K562 (cell line): ENCODE data around the gene GREB1. TPM values are rescaled to one million over a fixed set of nuclear protein-coding genes. Genes with fewer than 3 reads are reported as not detected.

Experiments used
- ATAC-seq: fragments of 200-7000 bp; cut with Tn5 transposase; 3 replicates; pipeline ENCODE4 v1.9.1; 2020; ENCODE audit warnings: moderate library complexity
- BruUV-seq: library from RNA; stranded (reverse); fragments of 400-500 nt; replicated peaks from 2 replicates; lab custom pipeline; 2021; lab: Mats Ljungman, UMichigan
- CTCF ChIA-PET: fragments of 300-600 bp; formaldehyde crosslinking; extraction: SDS; loops from one replicate; lab custom pipeline; 2021; ENCODE audit warnings: low intra/inter-chr PET ratio; lab: Yijun Ruan, JAX
- POLR2A ChIA-PET: fragments of 300-600, 350-650 bp; sonication (Branson Sonifier 250); formaldehyde crosslinking; extraction: SDS; loops from one replicate; lab custom pipeline; 2021; ENCODE audit warnings: antibody characterized with exemption, inconsistent platforms; lab: Yijun Ruan, JAX
- DNase-seq, 4 experiments: peaks; one replicate each; pipeline versions ENCODE4 v3.0.0 to v3.0.0-alpha.2; 2011 to 2018; ENCODE audit warnings: low spot score in 3 of 4, mixed read lengths in 3 of 4; ENCODE audit errors: extremely low read depth in 1 of 4
- FAIRE-seq: peaks from 2 replicates; lab custom pipeline; 2011; peaks lifted over from hg19 to GRCh38; lab: Jason Lieb, UNC
- H2AFZ ChIP-seq: 2 replicates; pipeline ENCODE4 v1.6.0; 2011; ENCODE audit warnings: low read depth, low read length, control low read depth, inconsistent platforms
- H3K27ac ChIP-seq: fragments of 200-600 bp; 3 replicates; pipeline ENCODE4 v1.8.0; 2011; ENCODE audit warnings: low read depth, mild to moderate bottlenecking, control low read depth, inconsistent platforms, low read length, moderate library complexity, mixed read lengths; ENCODE audit errors: extremely low read depth
- H3K27me3 ChIP-seq, 2 experiments: fragments of 300-600 bp in 1 of 2; 2 replicates in 1 of 2; 3 replicates in 1 of 2; pipeline versions ENCODE4 v1.6.0 to v1.8.0; 2011; ENCODE audit warnings: inconsistent platforms in 2 of 2, low read length in 2 of 2, mild to moderate bottlenecking in 1 of 2, mixed read lengths in 1 of 2, moderate library complexity in 1 of 2; ENCODE audit not compliant: control insufficient read depth in 2 of 2, insufficient read depth in 2 of 2
- H3K36me3 ChIP-seq: fragments of 300-600 bp; 3 replicates; pipeline ENCODE4 v1.8.0; 2011; ENCODE audit warnings: mild to moderate bottlenecking, low read length, inconsistent platforms; ENCODE audit not compliant: control insufficient read depth, insufficient read depth
- H3K4me1 ChIP-seq, 2 experiments: fragments of 200-600 bp in 1 of 2; replicated peaks in 1 of 2; 2 replicates in 1 of 2; 3 replicates in 1 of 2; pipeline versions ENCODE4 v1.5.1 to v1.8.0; 2011; ENCODE audit warnings: inconsistent platforms in 2 of 2, low read length in 2 of 2, mild to moderate bottlenecking in 1 of 2, mixed read lengths in 1 of 2, moderate library complexity in 1 of 2; ENCODE audit not compliant: control insufficient read depth in 2 of 2, insufficient read depth in 2 of 2
- H3K4me2 ChIP-seq: 2 replicates; pipeline ENCODE4 v1.6.1; 2011; ENCODE audit warnings: low read length, control low read depth, inconsistent platforms, mixed read lengths; ENCODE audit not compliant: insufficient read depth
- H3K4me3 ChIP-seq: fragments of 200-600 bp; sonication (generic), shearing (Covaris generic); 2 replicates; pipeline ENCODE4 v1.5.1; 2016; ENCODE audit warnings: control low read depth, inconsistent platforms
- H3K79me2 ChIP-seq: fragments of 200-600 bp; 3 replicates; pipeline ENCODE4 v1.8.0; 2011; ENCODE audit warnings: low read length, inconsistent platforms; ENCODE audit not compliant: control insufficient read depth, insufficient read depth
- H3K9ac ChIP-seq, 2 experiments: 2 replicates each; pipeline versions ENCODE4 v1.6.0 to v1.6.1; 2011; ENCODE audit warnings: low read depth in 2 of 2, low read length in 2 of 2, control low read depth in 1 of 2, inconsistent platforms in 1 of 2, mild to moderate bottlenecking in 1 of 2, mixed read lengths in 1 of 2; ENCODE audit not compliant: insufficient read depth in 1 of 2
- H3K9me1 ChIP-seq: one replicate; pipeline ENCODE4 v1.6.0; 2011; ENCODE audit warnings: inconsistent platforms, mild to moderate bottlenecking, low read length, moderate library complexity; ENCODE audit not compliant: control insufficient read depth, insufficient read depth
- H3K9me3 ChIP-seq: replicated peaks from 2 replicates; pipeline ENCODE4 v1.5.1; 2011; ENCODE audit warnings: low read depth, low read length, inconsistent platforms; ENCODE audit not compliant: control insufficient read depth, insufficient read depth
- H4K20me1 ChIP-seq: replicated peaks from 2 replicates; pipeline ENCODE4 v1.6.1; 2011; ENCODE audit warnings: low read length, inconsistent platforms, mixed read lengths; ENCODE audit not compliant: control insufficient read depth, insufficient read depth
- ATF3 ChIP-seq, 2 experiments: fragments of 450-650 bp in 1 of 2; sonication (generic) in 1 of 2; formaldehyde crosslinking in 1 of 2; IDR thresholded peaks in 1 of 2; conservative IDR thresholded peaks in 1 of 2; 2 replicates each; pipeline versions ENCODE4 v1.6.1 to v1.8.1; 2016 to 2023; ENCODE audit warnings: mild to moderate bottlenecking in 2 of 2, moderate library complexity in 2 of 2, inconsistent platforms in 1 of 2, missing genetic modification reagents in 1 of 2
- CEBPB ChIP-seq: fragments of 450-650 bp; IDR thresholded peaks from 2 replicates; pipeline ENCODE4 v1.6.1; 2016; ENCODE audit warnings: missing genetic modification characterization, missing compliant biosample characterization
- CEBPG ChIP-seq, 3 experiments: fragments of 200-800 bp in 1 of 3; sonication (Bioruptor generic) in 1 of 3; sonication (generic) in 1 of 3; formaldehyde crosslinking in 1 of 3; IDR thresholded peaks in 2 of 3; conservative IDR thresholded peaks in 1 of 3; 2 replicates each; pipeline versions ENCODE4 v1.6.1 to v1.8.0; 2016 to 2022; ENCODE audit warnings: missing compliant biosample characterization in 2 of 3, missing genetic modification characterization in 2 of 3, mild to moderate bottlenecking in 1 of 3, missing genetic modification reagents in 1 of 3
- ELF2 ChIP-seq: fragments of 250-450 bp; sonication (Bioruptor Pico); IDR thresholded peaks from 2 replicates; pipeline ENCODE4 v1.5.0; 2021; ENCODE audit warnings: mild to moderate bottlenecking
- GATAD2A ChIP-seq: fragments of 450-650 bp; IDR thresholded peaks from 2 replicates; pipeline ENCODE4 v1.6.1; 2017
- STAT5A ChIP-seq: IDR thresholded peaks from 2 replicates; pipeline ENCODE4 v1.6.1; 2012; ENCODE audit warnings: low read length, inconsistent platforms, borderline replicate concordance
- TFE3 ChIP-seq: fragments of 450-650 bp; formaldehyde crosslinking; IDR thresholded peaks from 2 replicates; pipeline ENCODE4 v1.4.0; 2020; ENCODE audit warnings: mild to moderate bottlenecking, mixed read lengths
- WGBS: fragments of 100-300 bp; shearing (Covaris generic); methylation state at CpG from one replicate; pipeline ENCODE4 v1.1.6; 2016; ENCODE audit warnings: low coverage, mixed read lengths; ENCODE audit not compliant: insufficient coverage; ENCODE audit errors: missing lambda C conversion rate; 5-methylcytosine and 5-hydroxymethylcytosine counted together
- in situ Hi-C: fragments of 300-500 bp; cut with MboI; formaldehyde crosslinking; loops from 4 replicates; pipeline ENCODE4 v1.15.0; 2018; ENCODE audit warnings: inconsistent platforms, mixed read lengths
- intact Hi-C: fragments of 100-400 bp; cut with micrococcal nuclease; formaldehyde crosslinking; loops from 2 replicates; pipeline ENCODE4 v1.14.2; 2022
- polyA plus RNA-seq, 8 experiments: library from polyadenylated mRNA; depleted of rRNA in 4 of 8; stranded (reverse) in 5 of 8; unstranded in 3 of 8; fragments of >200 nt; fragmentation: Nextera tagmentation in 2 of 8; fragmentation: Illumina TruSeq in 1 of 8; extraction: Ambion mirVana in 2 of 8; extraction: Trizol in 1 of 8; gene quantifications; 2 replicates each; pipeline versions ENCODE4 v1.2.1 to v1.2.3, GENCODE V29; 2011 to 2014; ENCODE audit warnings: inconsistent platforms in 1 of 8, missing spikeins in 1 of 8
- total RNA-seq, 7 experiments: library from RNA; depleted of rRNA in 6 of 7; stranded (reverse); fragments of >200 nt in 6 of 7; fragmentation: Illumina TruSeq in 2 of 7; extraction: Trizol in 2 of 7; gene quantifications; 2 replicates each; pipeline versions ENCODE4 v1.2.1 to v1.2.3, GENCODE V29; 2011 to 2021; ENCODE audit warnings: low replicate concordance in 1 of 7

The GREB1 gene
- total and polyA plus RNA-seq, 9 of the 15 experiments (the other 6 are each of a cell fraction or from before 2014, with no cell fraction given): 0.04 to 0.86 (median 0.10) TPM; not detected in 1

GRCh38 chr2:11667194-11667593 lies 133.3 kb downstream of the GREB1 start:
- no peak overlapping the region for H3K9ac ChIP-seq
- ChIA-PET CTCF (no interaction called here), POLR2A (no interaction called here)
- H3K36me3 ChIP-seq: no peaks in the 10 kb centered on the region
- ATAC-seq (no peak), FAIRE-seq (no peak), DNase-seq (no peak)
- BruUV-seq: no TSS peak
- no peak overlapping the region for H2AFZ ChIP-seq
- TF ChIP-seq STAT5A (no peak), CEBPG (CRISPR knock-in tag; IDR thresholded peaks at IDR 0.05) (no peak), CEBPG (tag; conservative IDR thresholded peaks at IDR 0.05 in 1 of 2, IDR thresholded peaks at IDR 0.05 in 1 of 2) (peak; percentile 41 to 69; a peak in 1 of 4 replicates), GATAD2A (no peak), ATF3 (IDR thresholded peaks at IDR 0.05) (peak; percentile 65), ATF3 (CRISPR knock-in tag; conservative IDR thresholded peaks at IDR 0.05) (no peak), CEBPB (tag) (0 out of 2 replicates have a peak, but pooled peaks have one; percentile 7), TFE3 (CRISPR knock-in tag) (no peak), ELF2 (no peak)
- no peaks in the 10 kb centered on the region for H3K9me1 ChIP-seq
- peaks cover 2% of the 10 kb centered on the region; the same call in 1 of the 2 replicates for H3K9me3 ChIP-seq
- H3K4me3 ChIP-seq: no peak overlapping the region
- H3K27ac ChIP-seq: no peak overlapping the region
- peaks cover 0 to 9% of the 10 kb centered on the region in 2 experiments; a peak in 2 of 5 replicates for H3K4me1 ChIP-seq
- no peaks in the 10 kb centered on the region for H4K20me1 ChIP-seq
- H3K79me2 ChIP-seq: no peaks in the 10 kb centered on the region
- intact Hi-C loops (no loop called here), in situ Hi-C loops (no loop called here)
- WGBS: 0% methylated on average over 3 of the region's 3 CpGs
- H3K27me3 ChIP-seq: peaks cover 29 to 61% of the 10 kb centered on the region in 2 experiments; a peak in 4 of 5 replicates
- H3K4me2 ChIP-seq: no peak overlapping the region
